Measurements from ENCODE around the gene TKFC.
"Not testable (repeated sequence)": the region's sequence is repeated elsewhere in the genome, so short reads cannot be mapped to it uniquely, and the experiment has no call there.

The TKFC gene

DNA sequence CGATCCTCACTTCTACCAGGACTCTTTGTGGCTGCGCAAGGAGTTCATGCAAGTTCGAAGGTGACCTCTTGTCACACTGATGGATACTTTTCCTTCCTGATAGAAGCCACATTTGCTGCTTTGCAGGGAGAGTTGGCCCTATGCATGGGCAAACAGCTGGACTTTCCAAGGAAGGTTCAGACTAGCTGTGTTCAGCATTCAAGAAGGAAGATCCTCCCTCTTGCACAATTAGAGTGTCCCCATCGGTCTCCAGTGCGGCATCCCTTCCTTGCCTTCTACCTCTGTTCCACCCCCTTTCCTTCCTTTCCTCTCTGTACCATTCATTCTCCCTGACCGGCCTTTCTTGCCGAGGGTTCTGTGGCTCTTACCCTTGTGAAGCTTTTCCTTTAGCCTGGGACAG lies 35.6 kb downstream of the TKFC start:
- DNase-seq (ENCODE audit: low read depth, low spot score): no peak
- Histone ChIP-seq H3K9me3 (ENCODE audit: control insufficient read depth, insufficient read depth, low read length) (peaks cover 2% of the 10 kb centered on the region; the same call in 1 of the 2 replicates), H3K4me3 (ENCODE audit: low read length) (no peak overlapping the region), H3K4me1 (ENCODE audit: control insufficient read depth, insufficient read depth, low read length) (no peaks in the 10 kb centered on the region), H3K36me3 (ENCODE audit: control insufficient read depth, insufficient read depth, low read length) (peaks cover 25% of the 10 kb centered on the region; the same call in 1 of the 2 replicates), H3K27ac (ENCODE audit: low read length) (no peak overlapping the region), H3K27me3 (ENCODE audit: control insufficient read depth, insufficient read depth, low read length) (no peaks in the 10 kb centered on the region)
- no CpG with 5 or more reads among the region's 7 CpGs for WGBS (ENCODE audit: insufficient coverage, insufficient read length)

DNA sequence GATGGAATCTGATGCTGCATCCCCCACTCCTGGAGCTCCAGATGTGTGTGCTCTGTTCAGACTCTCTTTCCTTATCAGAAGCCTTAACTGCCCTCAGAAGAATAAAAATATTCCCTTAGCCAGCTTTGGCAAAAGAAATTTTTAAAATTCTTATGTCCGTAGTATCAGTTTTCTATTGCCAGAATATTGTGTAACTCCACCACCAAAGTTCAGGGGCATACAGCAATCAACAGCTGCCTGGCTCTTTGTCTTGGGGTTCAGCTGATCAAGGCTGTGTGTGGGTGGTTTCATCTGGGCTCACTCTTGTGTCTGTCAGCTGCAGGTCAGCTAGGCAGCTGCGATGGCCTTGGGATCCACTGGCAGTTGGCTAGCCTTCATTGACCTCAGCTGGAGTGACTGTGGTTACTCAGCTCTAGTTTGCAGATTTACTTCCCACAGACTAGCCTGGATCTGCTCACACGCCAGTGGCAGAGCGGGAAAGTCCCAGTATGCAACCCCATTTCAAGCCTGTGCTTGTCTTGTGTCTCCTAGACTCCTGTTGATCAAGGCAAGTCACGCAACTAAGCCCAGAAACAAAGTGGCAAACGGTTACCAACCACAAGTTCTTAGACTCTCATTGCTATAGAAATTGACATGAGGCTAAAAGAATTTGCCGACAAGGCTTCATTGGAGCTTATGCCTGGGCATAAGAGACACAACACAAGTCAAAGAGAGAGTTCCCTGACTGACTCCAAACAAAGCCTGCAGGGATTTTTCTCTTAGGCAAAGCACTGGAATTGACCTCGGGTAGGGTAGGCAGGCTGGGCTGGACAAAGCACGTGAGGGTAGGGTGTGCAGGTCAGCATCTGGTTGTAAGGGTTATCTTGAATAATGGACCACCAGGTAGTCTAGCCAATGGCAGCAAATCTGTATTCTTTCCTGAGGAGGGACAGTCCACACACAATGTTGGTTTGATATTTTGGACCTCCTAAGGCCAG lies 36.6 kb downstream of the TKFC start:
- Histone ChIP-seq H3K27me3 (ENCODE audit: control insufficient read depth, insufficient read depth, low read length) (no peaks in the 10 kb centered on the region), H3K4me1 (ENCODE audit: control insufficient read depth, insufficient read depth, low read length) (no peaks in the 10 kb centered on the region), H3K4me3 (ENCODE audit: low read length) (no peak overlapping the region), H3K9me3 (ENCODE audit: control insufficient read depth, insufficient read depth, low read length) (peaks cover 2% of the 10 kb centered on the region; the same call in 1 of the 2 replicates), H3K36me3 (ENCODE audit: control insufficient read depth, insufficient read depth, low read length) (peaks cover 20% of the 10 kb centered on the region; the same call in 1 of the 2 replicates), H3K27ac (ENCODE audit: low read length) (no peak overlapping the region)
- WGBS (ENCODE audit: insufficient coverage, insufficient read length): no CpG with 5 or more reads among the region's 9 CpGs
- DNase-seq (ENCODE audit: low read depth, low spot score): no peak

- H3K4me3 ChIP-seq (ENCODE audit: low read length): no peak overlapping the region
- DNase-seq (ENCODE audit: low read depth, low spot score): no peak
- H3K27ac ChIP-seq (ENCODE audit: low read length): no peak overlapping the region
- peaks cover 20% of the 10 kb centered on the region; the same call in 1 of the 2 replicates for H3K36me3 ChIP-seq (ENCODE audit: control insufficient read depth, insufficient read depth, low read length)
- H3K4me1 ChIP-seq (ENCODE audit: control insufficient read depth, insufficient read depth, low read length): no peaks in the 10 kb centered on the region
- WGBS (ENCODE audit: insufficient coverage, insufficient read length): no CpG with 5 or more reads among the region's 8 CpGs
- H3K9me3 ChIP-seq (ENCODE audit: control insufficient read depth, insufficient read depth, low read length): peaks cover 2% of the 10 kb centered on the region; the same call in 1 of the 2 replicates
- H3K27me3 ChIP-seq (ENCODE audit: control insufficient read depth, insufficient read depth, low read length): no peaks in the 10 kb centered on the region
Observed at GRCh38 chr11:61370349-61371005, 37.4 kb downstream of the TKFC start.

- H3K4me3 ChIP-seq (ENCODE audit: low read length): no peak overlapping the region
- no peak overlapping the region for H3K27ac ChIP-seq (ENCODE audit: low read length)
- peaks cover 9% of the 10 kb centered on the region; the same call in 1 of the 2 replicates for H3K36me3 ChIP-seq (ENCODE audit: control insufficient read depth, insufficient read depth, low read length)
- peaks cover 2% of the 10 kb centered on the region; the same call in 1 of the 2 replicates for H3K9me3 ChIP-seq (ENCODE audit: control insufficient read depth, insufficient read depth, low read length)
- no peaks in the 10 kb centered on the region for H3K27me3 ChIP-seq (ENCODE audit: control insufficient read depth, insufficient read depth, low read length)
- H3K4me1 ChIP-seq (ENCODE audit: control insufficient read depth, insufficient read depth, low read length): no peaks in the 10 kb centered on the region
- DNase-seq (ENCODE audit: low read depth, low spot score): no peak
- WGBS (ENCODE audit: insufficient coverage, insufficient read length): no CpG with 5 or more reads among the region's 8 CpGs
Observed at GRCh38 chr11:61372659-61373420, 39.8 kb downstream of the TKFC start.

DNA sequence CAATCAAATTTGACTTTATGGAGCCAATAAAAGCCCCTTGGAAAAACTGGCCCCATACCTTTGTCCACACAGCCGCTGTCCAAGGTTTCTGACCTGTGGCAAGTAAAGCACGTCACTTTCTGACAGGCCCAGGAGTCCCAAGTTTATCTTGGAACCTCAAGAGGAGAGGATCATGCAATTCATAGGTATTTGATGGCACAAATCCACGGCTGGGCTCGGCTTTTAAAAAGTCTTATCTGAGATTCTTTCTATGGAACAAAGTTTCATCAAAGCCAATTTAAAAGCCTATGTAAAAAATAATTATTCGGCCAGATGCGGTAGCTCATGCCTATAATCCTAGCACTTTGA lies 42.7 kb downstream of the TKFC start:
- no peaks in the 10 kb centered on the region for H3K27me3 ChIP-seq (ENCODE audit: control insufficient read depth, insufficient read depth, low read length)
- H3K4me3 ChIP-seq (ENCODE audit: low read length): no peak overlapping the region
- no peak overlapping the region for H3K27ac ChIP-seq (ENCODE audit: low read length)
- H3K9me3 ChIP-seq (ENCODE audit: control insufficient read depth, insufficient read depth, low read length): peaks cover 2% of the 10 kb centered on the region; the same call in 1 of the 2 replicates
- DNase-seq (ENCODE audit: low read depth, low spot score): no peak
- WGBS (ENCODE audit: insufficient coverage, insufficient read length): no CpG with 5 or more reads among the region's 6 CpGs
- no peaks in the 10 kb centered on the region for H3K4me1 ChIP-seq (ENCODE audit: control insufficient read depth, insufficient read depth, low read length)
- H3K36me3 ChIP-seq (ENCODE audit: control insufficient read depth, insufficient read depth, low read length): no peaks in the 10 kb centered on the region; the same call in 1 of the 2 replicates

GRCh38 chr11:61377461-61378160 lies 44.6 kb downstream of the TKFC start:
- no CpG with 5 or more reads among the region's 6 CpGs for WGBS (ENCODE audit: insufficient coverage, insufficient read length)
- DNase-seq (ENCODE audit: low read depth, low spot score): no peak
- Histone ChIP-seq H3K4me3 (ENCODE audit: low read length) (no peak overlapping the region), H3K27me3 (ENCODE audit: control insufficient read depth, insufficient read depth, low read length) (no peaks in the 10 kb centered on the region), H3K36me3 (ENCODE audit: control insufficient read depth, insufficient read depth, low read length) (no peaks in the 10 kb centered on the region; the same call in 1 of the 2 replicates), H3K9me3 (ENCODE audit: control insufficient read depth, insufficient read depth, low read length) (peaks cover 2% of the 10 kb centered on the region; the same call in 1 of the 2 replicates), H3K27ac (ENCODE audit: low read length) (no peak overlapping the region), H3K4me1 (ENCODE audit: control insufficient read depth, insufficient read depth, low read length) (no peaks in the 10 kb centered on the region)

- no peak overlapping the region for H3K27ac ChIP-seq (ENCODE audit: low read length)
- DNase-seq (ENCODE audit: low read depth, low spot score): no peak
- WGBS (ENCODE audit: insufficient coverage, insufficient read length): no CpG with 5 or more reads among the region's 5 CpGs
Observed at GRCh38 chr11:61378713-61379313, 45.8 kb downstream of the TKFC start.

DNA sequence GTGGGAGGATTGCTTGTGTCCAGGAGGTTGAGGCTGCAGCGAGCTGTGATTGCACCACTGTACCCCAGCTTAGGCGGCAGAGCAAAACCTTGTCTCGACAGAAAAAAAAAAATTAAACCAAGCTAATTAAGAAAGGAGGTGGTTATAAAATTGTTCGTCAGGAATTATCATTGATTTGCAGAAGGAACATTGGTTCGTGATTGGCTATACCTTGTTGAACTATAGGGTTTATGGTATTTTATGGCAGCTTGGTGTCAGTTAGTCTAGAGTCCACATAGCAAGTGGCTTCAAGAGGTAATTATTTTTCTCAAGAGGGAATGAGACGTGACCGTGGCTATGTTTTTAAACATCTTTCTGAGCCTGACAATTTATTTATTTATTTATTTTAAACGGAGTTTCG lies 47.9 kb downstream of the TKFC start:
- Histone ChIP-seq H3K4me1 (ENCODE audit: control insufficient read depth, insufficient read depth, low read length) (no peaks in the 10 kb centered on the region), H3K36me3 (ENCODE audit: control insufficient read depth, insufficient read depth, low read length) (no peaks in the 10 kb centered on the region; the same call in 1 of the 2 replicates), H3K27ac (ENCODE audit: low read length) (no peak overlapping the region), H3K4me3 (ENCODE audit: low read length) (no peak overlapping the region), H3K9me3 (ENCODE audit: control insufficient read depth, insufficient read depth, low read length) (no peaks in the 10 kb centered on the region), H3K27me3 (ENCODE audit: control insufficient read depth, insufficient read depth, low read length) (no peaks in the 10 kb centered on the region)
- DNase-seq (ENCODE audit: low read depth, low spot score): no peak
- 100% methylated on average over 2 of the region's 9 CpGs for WGBS (ENCODE audit: insufficient coverage, insufficient read length)

More at GRCh38 chr11:61378713-61379313, 45.8 kb downstream of the TKFC start:
- Histone ChIP-seq H3K9me3 (ENCODE audit: control insufficient read depth, insufficient read depth, low read length) (no peaks in the 10 kb centered on the region), H3K4me1 (ENCODE audit: control insufficient read depth, insufficient read depth, low read length) (no peaks in the 10 kb centered on the region), H3K36me3 (ENCODE audit: control insufficient read depth, insufficient read depth, low read length) (no peaks in the 10 kb centered on the region; the same call in 1 of the 2 replicates), H3K4me3 (ENCODE audit: low read length) (no peak overlapping the region), H3K27me3 (ENCODE audit: control insufficient read depth, insufficient read depth, low read length) (no peaks in the 10 kb centered on the region)

GRCh38 chr11:61383859-61384258 lies 50.8 kb downstream of the TKFC start:
- H3K9me3 ChIP-seq (ENCODE audit: control insufficient read depth, insufficient read depth, low read length); H3K27me3 ChIP-seq (ENCODE audit: control insufficient read depth, insufficient read depth, low read length); DNase-seq (ENCODE audit: low read depth, low spot score); H3K4me1 ChIP-seq (ENCODE audit: control insufficient read depth, insufficient read depth, low read length); H3K4me3 ChIP-seq (ENCODE audit: low read length); H3K27ac ChIP-seq (ENCODE audit: low read length); H3K36me3 ChIP-seq (ENCODE audit: control insufficient read depth, insufficient read depth, low read length): not testable (repeated sequence)
- no CpG with 5 or more reads among the region's 5 CpGs for WGBS (ENCODE audit: insufficient coverage, insufficient read length)
